Thymus (tissue), 11 donors: ENCODE data around the gene NRL. TPM values are rescaled to one million over a fixed set of nuclear protein-coding genes. Genes with fewer than 3 reads are reported as not detected.
"Not testable (repeated sequence)": the region's sequence is repeated elsewhere in the genome, so short reads cannot be mapped to it uniquely, and the experiment has no call there.

Experiments used
- DNase-seq, 9 donors: peaks; one replicate each; pipeline ENCODE4 v3.0.0-alpha.2; 2013; ENCODE audit warnings: low spot score in 9 of 9, low read depth in 6 of 9, missing footprints in 1 of 9
- H3K27ac ChIP-seq, 2 donors: one replicate each; pipeline ENCODE4 v1.5.1; 2013; ENCODE audit warnings: control low read depth in 1 of 2, low read depth in 1 of 2, low read length in 1 of 2, mild to moderate bottlenecking in 1 of 2, moderate library complexity in 1 of 2
- H3K27me3 ChIP-seq, 2 donors: one replicate each; pipeline ENCODE4 v1.5.1; 2013; ENCODE audit warnings: low read length in 1 of 2; ENCODE audit not compliant: control insufficient read depth in 2 of 2, insufficient read depth in 1 of 2
- H3K36me3 ChIP-seq, 2 donors: one replicate each; pipeline ENCODE4 v1.5.1; 2013; ENCODE audit warnings: low read length in 1 of 2, mild to moderate bottlenecking in 1 of 2, moderate library complexity in 1 of 2; ENCODE audit not compliant: control insufficient read depth in 2 of 2, insufficient read depth in 2 of 2
- H3K4me1 ChIP-seq, 2 donors: one replicate each; pipeline ENCODE4 v1.5.1; 2013; ENCODE audit warnings: low read length in 2 of 2; ENCODE audit not compliant: control insufficient read depth in 2 of 2, insufficient read depth in 2 of 2
- H3K4me3 ChIP-seq, 2 donors: one replicate each; pipeline ENCODE4 v1.5.1; 2013; ENCODE audit warnings: low read length in 2 of 2, control low read depth in 1 of 2, mild to moderate bottlenecking in 1 of 2
- H3K9me3 ChIP-seq, 2 donors: one replicate each; pipeline ENCODE4 v1.5.1; 2013; ENCODE audit warnings: low read length in 1 of 2, mild to moderate bottlenecking in 1 of 2; ENCODE audit not compliant: control insufficient read depth in 2 of 2, insufficient read depth in 1 of 2
- WGBS: extraction: QIAGEN DNeasy Blood & Tissue Kit; methylation state at CpG from one replicate; pipeline ENCODE4 v1.1.7; 2013; 5-methylcytosine and 5-hydroxymethylcytosine counted together
- polyA plus RNA-seq: library from polyadenylated mRNA; stranded (reverse); fragments of 200-250 nt; gene quantifications from one replicate; pipeline ENCODE4 v1.2.3, GENCODE V29; 2013
- total RNA-seq: library from RNA; stranded (reverse); fragments of 120-200 nt; gene quantifications from one replicate; pipeline ENCODE4 v1.2.4, GENCODE V29; 2013
- donor health status: healthy.

Gene NRL
- total and polyA plus RNA-seq, 2 donors, result 3.4 to 4.7 TPM

DNA sequence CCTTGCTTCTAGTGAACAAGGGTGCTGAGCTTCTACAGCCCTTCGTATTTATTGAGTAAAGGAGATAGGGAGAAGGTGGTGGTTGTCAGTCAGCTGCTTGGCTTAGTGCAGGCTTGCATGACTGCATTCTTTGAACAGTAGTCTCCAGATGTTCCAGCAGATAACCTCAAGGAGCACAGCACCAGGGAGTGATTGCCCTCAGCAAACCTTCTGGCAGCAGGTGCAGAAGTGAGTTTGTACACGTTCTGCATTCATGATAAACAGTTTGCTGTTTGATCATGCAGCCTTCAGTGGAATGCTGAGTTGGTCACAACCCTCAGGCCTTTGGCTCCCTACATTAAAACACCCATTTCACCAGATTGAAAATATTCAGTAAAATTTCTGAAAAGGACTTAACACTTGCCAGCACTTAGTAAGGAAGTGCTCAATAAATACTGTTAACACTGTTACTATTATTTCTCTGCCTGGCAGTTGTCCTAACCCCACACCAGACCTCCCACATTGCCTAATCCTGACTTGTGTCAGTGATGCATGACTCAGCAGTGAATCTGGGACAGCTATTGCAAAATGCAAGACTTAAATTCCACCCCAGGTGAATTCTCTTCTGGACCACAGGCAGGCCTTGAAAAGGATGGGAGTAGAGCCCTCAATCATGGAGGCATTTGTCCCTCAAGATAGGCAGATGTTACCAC, 81.9 kb downstream of the NRL start:
- Histone ChIP-seq H3K36me3 (no peaks in the 10 kb centered on the region), H3K4me3 (no peak overlapping the region), H3K27me3 (no peaks in the 10 kb centered on the region), H3K27ac (no peak overlapping the region), H3K4me1 (peaks cover 0 to 14% of the 10 kb centered on the region in 2 donors), H3K9me3 (peaks cover 0 to 23% of the 10 kb centered on the region in 2 donors)
- 89% methylated on average over 2 of the region's 2 CpGs for WGBS
- no peak for DNase-seq

DNA sequence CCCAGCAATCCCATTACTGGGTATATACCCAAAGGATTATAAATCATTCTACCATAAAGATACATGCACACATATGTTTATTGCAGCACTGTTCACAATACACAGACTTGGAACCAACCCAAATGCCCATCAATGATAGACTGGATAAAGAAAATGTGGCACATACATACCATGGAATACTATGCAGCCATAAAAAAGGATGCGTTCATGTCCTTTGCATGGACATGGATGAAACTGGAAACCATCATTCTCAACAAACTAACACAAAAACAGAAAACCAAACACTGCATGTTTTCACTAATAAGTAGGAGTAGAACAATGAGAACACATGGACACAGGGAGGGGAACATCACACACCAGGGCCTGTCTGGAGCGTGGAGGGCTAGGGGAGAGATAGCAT, 83.4 kb downstream of the NRL start:
- H3K9me3 ChIP-seq, result peaks cover 0 to 23% of the 10 kb centered on the region in 2 donors
- H3K27me3 ChIP-seq, H3K36me3 ChIP-seq, DNase-seq, H3K27ac ChIP-seq, H3K4me3 ChIP-seq: not testable (repeated sequence)
- 96% methylated on average over 2 of the region's 2 CpGs for WGBS
- peaks cover 0 to 12% of the 10 kb centered on the region in 2 donors for H3K4me1 ChIP-seq

DNA sequence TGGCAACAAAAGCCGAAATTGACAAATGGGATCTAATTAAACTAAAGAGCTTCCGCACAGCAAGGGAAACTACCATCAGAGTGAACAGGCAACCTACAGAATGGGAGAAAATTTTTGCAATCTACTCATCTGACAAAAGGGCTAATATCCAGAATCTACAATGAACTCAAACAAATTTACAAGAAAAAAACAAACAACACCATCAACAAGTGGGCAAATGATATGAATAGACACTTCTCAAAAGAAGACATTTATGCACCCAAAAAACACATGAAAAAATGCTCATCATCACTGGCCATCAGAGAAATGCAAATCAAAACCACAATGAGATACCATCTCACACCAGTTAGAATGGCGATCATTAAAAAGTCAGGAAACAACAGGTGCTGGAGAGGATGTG, 85.1 kb downstream of the NRL start:
- H3K27ac ChIP-seq, H3K36me3 ChIP-seq, H3K4me3 ChIP-seq, H3K4me1 ChIP-seq, DNase-seq, H3K27me3 ChIP-seq: not testable (repeated sequence)
- WGBS, result 100% methylated on average over 2 of the region's 3 CpGs
- H3K9me3 ChIP-seq, result peaks cover 0 to 23% of the 10 kb centered on the region in 2 donors

Other genes starting within 250 kb of the NRL start
- 23.6 TPM for gene DHRS4, start 161.2 kb downstream of the NRL start, total RNA-seq
- gene DHRS4, start 161.2 kb downstream of the NRL start, polyA plus RNA-seq, result 28.3 TPM
- gene DHRS4L2, start 126.0 kb downstream of the NRL start, total RNA-seq, result 22.4 TPM
- gene DHRS4L2, start 126.0 kb downstream of the NRL start, polyA plus RNA-seq, result 39.6 TPM
- gene CARMIL3, start 62.9 kb downstream of the NRL start, total RNA-seq, result 0.52 TPM
- 0.89 TPM for gene CARMIL3, start 62.9 kb downstream of the NRL start, polyA plus RNA-seq
- gene CPNE6, start 43.4 kb downstream of the NRL start, total RNA-seq, result 0.05 TPM
- gene CPNE6, start 43.4 kb downstream of the NRL start, polyA plus RNA-seq, result 0.34 TPM
- 6.7 TPM for gene PCK2, start 20.6 kb downstream of the NRL start, total RNA-seq
- 11.6 TPM for gene PCK2, start 20.6 kb downstream of the NRL start, polyA plus RNA-seq
- gene DCAF11, start 172 bp downstream of the NRL start, total RNA-seq, result 66.7 TPM
- gene DCAF11, start 172 bp downstream of the NRL start, polyA plus RNA-seq, result 36.6 TPM
- 0.80 TPM for gene FITM1, start 15.7 kb upstream of the NRL start, total RNA-seq
- gene FITM1, start 15.7 kb upstream of the NRL start, polyA plus RNA-seq, result 3.5 TPM
- gene PSME1, start 21.2 kb upstream of the NRL start, total RNA-seq, result 280 TPM
- gene PSME1, start 21.2 kb upstream of the NRL start, polyA plus RNA-seq, result 255 TPM
- 26.8 TPM for gene EMC9, start 26.6 kb upstream of the NRL start, total RNA-seq
- gene EMC9, start 26.6 kb upstream of the NRL start, polyA plus RNA-seq, result 40.8 TPM
- gene PSME2, start 31.7 kb upstream of the NRL start, total RNA-seq, result 387 TPM
- 420 TPM for gene PSME2, start 31.7 kb upstream of the NRL start, polyA plus RNA-seq
- 44.9 TPM for gene RNF31, start 32.5 kb upstream of the NRL start, total RNA-seq
- gene RNF31, start 32.5 kb upstream of the NRL start, polyA plus RNA-seq, result 105 TPM
- 117 TPM for gene IRF9, start 46.3 kb upstream of the NRL start, total RNA-seq
- 167 TPM for gene IRF9, start 46.3 kb upstream of the NRL start, polyA plus RNA-seq
- 17.7 TPM for gene REC8, start 57.1 kb upstream of the NRL start, total RNA-seq
- gene REC8, start 57.1 kb upstream of the NRL start, polyA plus RNA-seq, result 47.8 TPM
- 19.3 TPM for gene IPO4, start 73.9 kb upstream of the NRL start, total RNA-seq
- 12.1 TPM for gene IPO4, start 73.9 kb upstream of the NRL start, polyA plus RNA-seq
- gene TM9SF1, start 80.5 kb upstream of the NRL start, total RNA-seq, result 18.2 TPM
- gene TM9SF1, start 80.5 kb upstream of the NRL start, polyA plus RNA-seq, result 12.5 TPM
- gene TSSK4, start 90.7 kb upstream of the NRL start, total RNA-seq, result not detected
- gene TSSK4, start 90.7 kb upstream of the NRL start, polyA plus RNA-seq, result 0.02 TPM
- 76.9 TPM for gene CHMP4A, start 98.5 kb upstream of the NRL start, total RNA-seq
- 151 TPM for gene CHMP4A, start 98.5 kb upstream of the NRL start, polyA plus RNA-seq
- 47.9 TPM for gene MDP1, start 101.1 kb upstream of the NRL start, total RNA-seq
- 48.8 TPM for gene MDP1, start 101.1 kb upstream of the NRL start, polyA plus RNA-seq
- 259 TPM for gene NEDD8, start 117.4 kb upstream of the NRL start, total RNA-seq
- 214 TPM for gene NEDD8, start 117.4 kb upstream of the NRL start, polyA plus RNA-seq
- gene GMPR2, start 118.0 kb upstream of the NRL start, total RNA-seq, result 67.0 TPM
- 53.6 TPM for gene GMPR2, start 118.0 kb upstream of the NRL start, polyA plus RNA-seq
- gene TINF2, start 127.7 kb upstream of the NRL start, total RNA-seq, result 68.8 TPM
- 81.6 TPM for gene TINF2, start 127.7 kb upstream of the NRL start, polyA plus RNA-seq
- 1.5 TPM for gene TGM1, start 148.2 kb upstream of the NRL start, total RNA-seq
- 41.0 TPM for gene TGM1, start 148.2 kb upstream of the NRL start, polyA plus RNA-seq
- gene RABGGTA, start 156.6 kb upstream of the NRL start, total RNA-seq, result 14.8 TPM
- gene RABGGTA, start 156.6 kb upstream of the NRL start, polyA plus RNA-seq, result 40.4 TPM
- 10.2 TPM for gene DHRS1, start 184.8 kb upstream of the NRL start, total RNA-seq
- gene DHRS1, start 184.8 kb upstream of the NRL start, polyA plus RNA-seq, result 59.6 TPM
- gene NOP9, start 184.9 kb upstream of the NRL start, total RNA-seq, result 14.9 TPM
- gene NOP9, start 184.9 kb upstream of the NRL start, polyA plus RNA-seq, result 7.9 TPM
- gene CIDEB, start 193.0 kb upstream of the NRL start, total RNA-seq, result 8.1 TPM
- 13.4 TPM for gene CIDEB, start 193.0 kb upstream of the NRL start, polyA plus RNA-seq
- gene LTB4R2, start 195.2 kb upstream of the NRL start, total RNA-seq, result 5.5 TPM
- gene LTB4R2, start 195.2 kb upstream of the NRL start, polyA plus RNA-seq, result 6.5 TPM
- 4.4 TPM for gene LTB4R, start 196.6 kb upstream of the NRL start, total RNA-seq
- gene LTB4R, start 196.6 kb upstream of the NRL start, polyA plus RNA-seq, result 73.3 TPM
- gene ADCY4, start 220.1 kb upstream of the NRL start, total RNA-seq, result 1.9 TPM
- 17.6 TPM for gene ADCY4, start 220.1 kb upstream of the NRL start, polyA plus RNA-seq
- 10.9 TPM for gene RIPK3, start 225.0 kb upstream of the NRL start, total RNA-seq
- gene RIPK3, start 225.0 kb upstream of the NRL start, polyA plus RNA-seq, result 15.2 TPM